Left ventricle myocardium inferior (tissue), 1 donor: Measurements from ENCODE around the gene TRIO. TPM values are rescaled to one million over a fixed set of nuclear protein-coding genes. Genes with fewer than 3 reads are reported as not detected.

ENCODE experiments used
- DNase-seq: peaks from one replicate; pipeline ENCODE4 v3.0.0-alpha.2; 2020
- H3K27ac ChIP-seq: fragments of 200-600 bp; replicated peaks from 2 replicates; pipeline ENCODE4 v1.8.0; 2021
- H3K27me3 ChIP-seq: fragments of 200-600 bp; 2 replicates; pipeline ENCODE4 v1.8.0; 2021; ENCODE audit warnings: low read depth
- H3K36me3 ChIP-seq: fragments of 200-600 bp; 2 replicates; pipeline ENCODE4 v1.8.0; 2021
- H3K4me1 ChIP-seq: fragments of 200-600 bp; 2 replicates; pipeline ENCODE4 v1.8.0; 2021
- H3K4me3 ChIP-seq: fragments of 200-600 bp; 2 replicates; pipeline ENCODE4 v1.8.0; 2021; ENCODE audit warnings: mild to moderate bottlenecking, moderate library complexity
- H3K9me3 ChIP-seq: fragments of 200-600 bp; replicated peaks from 2 replicates; pipeline ENCODE4 v1.8.0; 2021
- intact Hi-C: fragments of 100-400 bp; cut with micrococcal nuclease; formaldehyde crosslinking; loops from one replicate; pipeline ENCODE4 v1.11.0; 2022
- total RNA-seq: library from RNA; stranded (reverse); fragmentation: NEBNext Ultra II Directional; extraction: Animal tissue kit (Norgen Biotek cat#: 25700); gene quantifications from one replicate; pipeline ENCODE4 v1.2.1, GENCODE V29; 2021
- TF ChIP-seq, protein P1 (sequence below): fragments of 200-600 bp; IDR thresholded peaks from 2 replicates; pipeline ENCODE4 v1.8.0; 2021; ENCODE audit warnings: antibody characterized with exemption, mild to moderate bottlenecking, borderline replicate concordance
- donor health status: DM: no; HTN: yes; CAD: no; lungs with severe emphysema.

Gene TRIO
- total RNA-seq, 1 donor from 2014 or later = 52.8 TPM

DNA sequence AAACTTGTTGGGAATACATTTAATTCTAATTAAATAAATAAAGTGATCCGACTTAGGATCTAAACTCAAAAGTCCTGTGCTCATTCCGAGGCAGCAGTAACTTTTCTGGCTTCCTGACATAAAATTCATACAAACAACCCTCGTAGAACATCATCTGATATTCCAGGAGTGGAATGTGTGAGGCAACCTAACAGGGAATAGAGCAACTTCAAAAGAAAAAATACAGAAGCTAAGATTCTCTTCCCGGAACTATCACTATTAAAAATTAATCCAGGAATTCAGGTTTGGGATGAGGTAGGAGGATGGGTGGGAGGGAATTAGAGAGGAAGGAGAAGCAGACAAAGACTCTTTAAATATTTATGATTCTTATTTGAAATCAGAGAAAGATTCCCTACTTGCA, 32.9 kb upstream of the TRIO start:
- Histone ChIP-seq H3K36me3 (no peaks in the 10 kb centered on the region), H3K27me3 (no peaks in the 10 kb centered on the region), H3K9me3 (no peaks in the 10 kb centered on the region), H3K4me3 (no peak overlapping the region), H3K4me1 (peaks cover 41% of the 10 kb centered on the region), H3K27ac (no peak overlapping the region)
- TF ChIP-seq, protein P1, sequence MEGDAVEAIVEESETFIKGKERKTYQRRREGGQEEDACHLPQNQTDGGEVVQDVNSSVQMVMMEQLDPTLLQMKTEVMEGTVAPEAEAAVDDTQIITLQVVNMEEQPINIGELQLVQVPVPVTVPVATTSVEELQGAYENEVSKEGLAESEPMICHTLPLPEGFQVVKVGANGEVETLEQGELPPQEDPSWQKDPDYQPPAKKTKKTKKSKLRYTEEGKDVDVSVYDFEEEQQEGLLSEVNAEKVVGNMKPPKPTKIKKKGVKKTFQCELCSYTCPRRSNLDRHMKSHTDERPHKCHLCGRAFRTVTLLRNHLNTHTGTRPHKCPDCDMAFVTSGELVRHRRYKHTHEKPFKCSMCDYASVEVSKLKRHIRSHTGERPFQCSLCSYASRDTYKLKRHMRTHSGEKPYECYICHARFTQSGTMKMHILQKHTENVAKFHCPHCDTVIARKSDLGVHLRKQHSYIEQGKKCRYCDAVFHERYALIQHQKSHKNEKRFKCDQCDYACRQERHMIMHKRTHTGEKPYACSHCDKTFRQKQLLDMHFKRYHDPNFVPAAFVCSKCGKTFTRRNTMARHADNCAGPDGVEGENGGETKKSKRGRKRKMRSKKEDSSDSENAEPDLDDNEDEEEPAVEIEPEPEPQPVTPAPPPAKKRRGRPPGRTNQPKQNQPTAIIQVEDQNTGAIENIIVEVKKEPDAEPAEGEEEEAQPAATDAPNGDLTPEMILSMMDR = no peak
- no peak for DNase-seq
- intact Hi-C loops = no loop called here

DNA sequence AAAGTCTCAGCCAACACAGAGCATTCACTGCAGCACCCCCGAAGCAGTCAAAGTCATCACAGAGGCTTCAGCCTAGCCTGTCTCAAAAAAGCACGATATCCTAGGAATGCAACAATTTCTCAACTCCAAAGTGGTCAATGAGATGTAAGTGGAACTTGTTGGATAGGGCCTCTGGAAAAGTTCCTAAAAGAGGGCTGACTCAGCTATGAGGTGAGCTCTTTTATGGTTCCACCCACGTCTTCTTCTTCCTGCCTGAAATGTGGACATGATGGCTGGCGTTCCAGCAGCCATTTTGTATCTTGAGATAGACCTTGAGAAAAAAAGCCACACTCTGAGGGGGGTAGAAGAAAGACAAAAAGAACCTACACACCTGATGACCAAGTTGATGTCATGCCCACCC, 32.5 kb upstream of the TRIO start:
- Histone ChIP-seq H3K4me1 (peaks cover 41% of the 10 kb centered on the region), H3K4me3 (no peak overlapping the region), H3K27me3 (no peaks in the 10 kb centered on the region), H3K36me3 (no peaks in the 10 kb centered on the region), H3K27ac (no peak overlapping the region), H3K9me3 (no peaks in the 10 kb centered on the region)
- intact Hi-C loops = no loop called here
- TF ChIP-seq, protein P1 = no peak
- DNase-seq = no peak

DNA sequence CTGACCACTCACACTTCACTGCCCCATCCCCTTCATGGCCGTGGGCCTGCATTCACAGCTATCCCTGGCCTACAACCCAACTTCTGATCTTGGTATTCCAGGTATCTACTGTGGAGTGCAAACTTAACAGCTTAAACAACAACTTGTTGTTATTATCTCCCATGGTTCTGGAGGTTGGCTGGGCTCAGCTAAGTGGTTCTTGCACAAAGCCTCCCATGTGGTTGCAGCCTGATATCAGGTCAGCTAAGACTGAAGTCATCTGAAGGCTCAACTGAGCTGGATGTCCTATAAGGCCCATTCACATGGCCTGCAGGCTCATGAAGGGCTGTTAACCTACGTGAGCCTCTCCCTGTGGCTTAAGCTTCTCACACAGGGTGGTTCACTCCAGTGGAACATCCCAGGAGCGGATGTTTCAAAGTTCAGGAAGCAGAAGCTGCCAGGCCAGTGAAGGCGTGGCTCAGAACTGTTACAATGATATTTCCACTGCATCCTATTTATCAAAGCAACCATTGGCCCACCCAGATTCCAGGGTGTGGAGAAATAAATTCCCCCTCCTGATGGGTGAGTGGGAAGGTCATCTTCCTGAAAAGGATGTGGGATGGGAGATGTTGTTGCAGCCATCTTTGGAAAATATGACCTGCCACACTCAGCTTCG, 30.0 kb upstream of the TRIO start:
- no peak overlapping the region for H3K4me3 ChIP-seq
- H3K36me3 ChIP-seq = no peaks in the 10 kb centered on the region
- TF ChIP-seq, protein P1 = no peak
- DNase-seq = peak; percentile 40
- H3K27ac ChIP-seq = peak overlapping the region; percentile 81
- H3K4me1 ChIP-seq = peaks cover 41% of the 10 kb centered on the region
- intact Hi-C loops = no loop called here
- H3K27me3 ChIP-seq = no peaks in the 10 kb centered on the region
- H3K9me3 ChIP-seq = no peaks in the 10 kb centered on the region

DNA sequence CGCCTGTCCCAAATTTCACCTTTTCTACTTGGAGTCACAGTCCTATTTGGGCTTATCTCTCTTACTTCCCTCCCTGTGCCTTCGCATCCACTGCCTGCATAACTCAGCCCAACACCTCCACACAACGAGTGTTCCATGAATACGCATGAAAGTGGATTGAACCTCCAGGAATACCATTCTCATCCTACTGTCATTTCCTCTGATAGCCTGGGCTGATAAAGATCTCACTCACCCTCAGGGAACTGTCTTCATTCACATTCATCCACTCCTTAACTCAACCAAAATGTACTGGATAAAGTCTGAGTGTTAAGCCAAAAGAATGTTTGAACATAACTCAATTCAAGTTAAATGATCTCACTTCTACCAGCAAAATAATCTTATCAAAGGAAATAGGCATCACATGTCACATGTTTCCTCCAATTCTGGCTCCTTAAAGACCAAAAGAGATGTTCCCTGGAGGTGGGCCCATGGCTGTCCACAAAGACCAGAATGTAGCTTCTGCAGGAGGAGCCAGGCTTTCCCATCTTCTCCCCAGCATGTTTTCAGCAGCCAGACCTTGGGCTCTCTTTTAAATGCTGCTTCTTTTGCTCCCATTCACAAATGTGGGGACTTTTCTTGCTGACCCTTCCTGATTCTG, 28.4 kb upstream of the TRIO start:
- peak overlapping the region; percentile 81 for H3K27ac ChIP-seq
- peaks cover 37% of the 10 kb centered on the region for H3K4me1 ChIP-seq
- intact Hi-C loops = no loop called here

DNA sequence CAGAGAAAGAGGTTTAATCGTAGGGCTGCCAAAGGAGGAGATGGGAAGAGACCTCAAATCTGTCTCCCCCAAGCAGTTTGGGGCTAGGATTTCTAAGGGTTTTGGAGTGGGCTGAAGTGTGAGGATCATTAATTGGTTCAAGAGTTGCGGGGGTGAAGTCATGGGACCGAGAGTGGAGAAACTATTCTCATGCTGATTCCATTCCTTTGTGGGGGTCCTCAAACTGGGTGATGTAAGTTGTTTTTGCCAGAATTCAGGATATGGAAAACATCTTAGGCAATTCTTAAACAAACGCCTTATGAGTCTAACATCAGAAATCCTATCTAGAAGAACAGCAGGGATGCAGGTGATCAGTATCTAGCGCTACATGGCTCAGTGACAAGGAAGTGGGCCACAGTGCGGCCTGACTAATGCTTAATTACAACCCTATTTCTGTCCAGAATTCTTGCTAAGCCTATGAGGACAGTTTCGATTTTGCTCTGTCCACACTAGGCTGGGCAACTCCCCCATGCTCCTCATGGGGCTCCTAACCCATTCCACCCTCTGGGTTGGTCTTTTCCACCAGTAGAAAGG, 27.7 kb upstream of the TRIO start:
- no peaks in the 10 kb centered on the region for H3K9me3 ChIP-seq
- no peaks in the 10 kb centered on the region for H3K36me3 ChIP-seq
- H3K27me3 ChIP-seq = no peaks in the 10 kb centered on the region
- H3K4me1 ChIP-seq = peaks cover 33% of the 10 kb centered on the region
- DNase-seq = no peak
- intact Hi-C loops = no loop called here
- no peak overlapping the region for H3K4me3 ChIP-seq
- peak overlapping the region; percentile 81 for H3K27ac ChIP-seq
- TF ChIP-seq, protein P1 = no peak

More for the DNA sequence above, 28.4 kb upstream of the TRIO start:
- Histone ChIP-seq H3K36me3 (no peaks in the 10 kb centered on the region), H3K9me3 (no peaks in the 10 kb centered on the region), H3K4me3 (no peak overlapping the region), H3K27me3 (no peaks in the 10 kb centered on the region)
- TF ChIP-seq, protein P1 = no peak
- DNase-seq = no peak
